Fibroblast of lung (primary cell): ENCODE data around the gene ATP2B2. TPM values are rescaled to one million over a fixed set of nuclear protein-coding genes. Genes with fewer than 3 reads are reported as not detected.

Experiments used
- DNase-seq, 2 donors: peaks; one replicate each; pipeline versions ENCODE4 v3.0.0 to v3.0.0-alpha.2; 2010; ENCODE audit warnings: low read depth in 2 of 2
- H2AFZ ChIP-seq: 2 replicates; pipeline ENCODE4 v1.5.1; 2012; ENCODE audit warnings: low read length, control low read depth, inconsistent platforms
- H3K27ac ChIP-seq: 2 replicates; pipeline ENCODE4 v1.5.1; 2011; ENCODE audit warnings: low read length, control low read depth; ENCODE audit not compliant: insufficient read depth
- H3K27me3 ChIP-seq: 2 replicates; pipeline ENCODE4 v1.5.1; 2011; ENCODE audit warnings: mild to moderate bottlenecking, low read length; ENCODE audit not compliant: control insufficient read depth, insufficient read depth
- H3K36me3 ChIP-seq: 2 replicates; pipeline ENCODE4 v1.5.1; 2011; ENCODE audit warnings: low read length; ENCODE audit not compliant: control insufficient read depth, insufficient read depth
- H3K4me1 ChIP-seq: 2 replicates; pipeline ENCODE4 v1.5.1; 2011; ENCODE audit warnings: low read length; ENCODE audit not compliant: control insufficient read depth, insufficient read depth; ENCODE audit errors: extremely low read depth
- H3K4me2 ChIP-seq: 2 replicates; pipeline ENCODE4 v1.5.1; 2011; ENCODE audit warnings: low read length, control low read depth; ENCODE audit not compliant: insufficient read depth; ENCODE audit errors: extremely low read depth
- H3K4me3 ChIP-seq, 4 experiments: fragments of 200-600 bp in 1 of 4; sonication (generic) in 1 of 4; replicated peaks in 1 of 4; 2 replicates each; pipeline ENCODE4 v1.5.1; 2011 to 2016; ENCODE audit warnings: low read length in 4 of 4, low read depth in 3 of 4, mild to moderate bottlenecking in 3 of 4, control low read depth in 2 of 4, inconsistent platforms in 1 of 4, mixed read lengths in 1 of 4; ENCODE audit not compliant: insufficient read depth in 1 of 4; ENCODE audit errors: control extremely low read depth in 1 of 4
- H3K79me2 ChIP-seq: 2 replicates; pipeline ENCODE4 v1.5.1; 2012; ENCODE audit warnings: mild to moderate bottlenecking, low read length, inconsistent platforms; ENCODE audit not compliant: control insufficient read depth, insufficient read depth
- H3K9ac ChIP-seq: 2 replicates; pipeline ENCODE4 v1.5.1; 2011; ENCODE audit warnings: mild to moderate bottlenecking, low read length, control low read depth; ENCODE audit not compliant: insufficient read depth
- H3K9me3 ChIP-seq: 2 replicates; pipeline ENCODE4 v1.5.1; 2012; ENCODE audit warnings: low read depth, low read length; ENCODE audit not compliant: control insufficient read depth, insufficient read depth
- H4K20me1 ChIP-seq: 2 replicates; pipeline ENCODE4 v1.5.1; 2011; ENCODE audit warnings: low read length; ENCODE audit not compliant: control insufficient read depth, insufficient read depth; ENCODE audit errors: extremely low read depth
- CTCF ChIP-seq, 2 donors: IDR thresholded peaks in 1 of 2; conservative IDR thresholded peaks in 1 of 2; 1 replicate in 1 of 2; 2 replicates in 1 of 2; pipeline ENCODE4 v1.5.1; 2011 to 2012; ENCODE audit warnings: low read length in 2 of 2, control low read depth in 1 of 2, inconsistent platforms in 1 of 2, low read depth in 1 of 2, mild to moderate bottlenecking in 1 of 2
- EZH2 ChIP-seq: IDR thresholded peaks from 2 replicates; pipeline ENCODE4 v1.5.1; 2012; ENCODE audit warnings: low read length, control low read depth, mild to moderate bottlenecking; ENCODE audit errors: missing control alignments
- polyA plus RNA-seq, 2 donors: library from polyadenylated mRNA; depleted of rRNA in 1 of 2; stranded (reverse) in 1 of 2; unstranded in 1 of 2; fragments of >200 nt; gene quantifications; 2 replicates each; pipeline ENCODE4 v1.2.1, GENCODE V29; 2011 to 2012; ENCODE audit warnings: missing spikeins in 1 of 2
- total RNA-seq: library from RNA; depleted of rRNA; stranded (reverse); fragments of >200 nt; gene quantifications from 2 replicates; pipeline ENCODE4 v1.2.1, GENCODE V29; 2014

The ATP2B2 gene
- total and polyA plus RNA-seq, 2 donors (not counting 1 experiment from before 2014, with no cell fraction given), result not detected

DNA sequence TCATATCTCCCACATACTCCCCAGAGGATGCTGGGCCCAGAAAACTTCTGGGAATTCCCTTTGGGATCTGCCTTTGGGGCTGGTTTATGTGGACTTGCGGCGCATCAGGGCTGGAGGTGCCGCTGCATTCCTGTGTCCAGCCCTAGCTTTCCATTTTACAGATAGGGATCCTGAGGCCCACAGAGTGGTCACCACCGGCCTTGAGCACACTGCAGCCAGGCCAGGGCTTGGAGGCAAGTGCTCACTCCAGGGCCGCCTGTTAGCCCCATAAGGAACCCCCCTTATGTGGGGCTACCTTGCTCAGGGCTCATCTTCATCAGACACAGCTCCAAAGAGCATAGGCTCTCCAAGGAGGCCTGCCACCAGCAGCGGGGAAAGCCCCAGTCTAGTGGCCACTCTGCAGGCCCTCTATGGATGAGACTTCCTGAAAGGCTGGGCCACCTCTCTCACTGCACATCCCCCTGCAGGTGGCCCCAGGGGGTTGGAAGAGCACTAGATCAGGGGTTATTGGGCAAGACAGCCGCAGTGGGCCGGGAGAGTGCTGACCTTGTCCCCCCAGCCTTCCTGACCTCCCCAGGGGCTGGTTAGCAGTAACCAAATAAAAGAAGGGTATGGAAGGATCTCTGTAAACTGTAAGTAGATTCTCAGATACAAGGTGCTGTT lies 9.2 kb upstream of the ATP2B2 start:
- no peak overlapping the region for H3K4me3 ChIP-seq
- H3K36me3 ChIP-seq, result no peaks in the 10 kb centered on the region
- no peak for DNase-seq
- no peaks in the 10 kb centered on the region for H3K9me3 ChIP-seq
- H3K27me3 ChIP-seq, result peaks cover 6% of the 10 kb centered on the region
- H3K9ac ChIP-seq, result no peak overlapping the region
- H3K4me1 ChIP-seq, result no peaks in the 10 kb centered on the region
- H4K20me1 ChIP-seq, result no peaks in the 10 kb centered on the region
- no peaks in the 10 kb centered on the region for H3K79me2 ChIP-seq
- no peak overlapping the region for H2AFZ ChIP-seq
- H3K27ac ChIP-seq, result no peak overlapping the region
- TF ChIP-seq CTCF (conservative IDR thresholded peaks at IDR 0.05 in 1 of 2, IDR thresholded peaks at IDR 0.05 in 1 of 2; ENCODE audit: low read depth in 1 of 2, low read length in 2 of 2) (no peak), EZH2 (no peak)
- H3K4me2 ChIP-seq, result no peak overlapping the region

DNA sequence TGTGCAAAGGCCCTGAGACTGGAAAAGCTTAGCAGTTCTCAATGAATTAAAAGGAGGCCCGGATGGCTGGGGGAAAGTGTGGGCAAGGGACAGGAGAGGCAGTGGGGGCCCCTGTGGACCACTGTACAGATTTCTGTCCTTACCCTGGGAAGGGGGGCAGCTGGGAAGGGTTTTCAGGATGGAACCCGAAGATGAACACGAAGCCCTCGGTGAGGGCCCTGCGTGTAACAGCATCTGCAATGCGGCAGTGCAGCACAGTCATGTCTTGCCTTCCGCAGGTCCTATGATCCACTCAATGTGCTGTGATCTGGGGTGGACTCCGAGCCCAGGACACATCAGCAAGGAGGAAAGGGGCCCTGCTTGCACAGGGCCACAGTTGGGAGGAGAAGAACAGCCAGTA lies 7.9 kb upstream of the ATP2B2 start:
- H3K27ac ChIP-seq, result no peak overlapping the region
- H3K36me3 ChIP-seq, result no peaks in the 10 kb centered on the region
- no peak for DNase-seq
- H2AFZ ChIP-seq, result no peak overlapping the region
- no peaks in the 10 kb centered on the region for H4K20me1 ChIP-seq
- H3K4me1 ChIP-seq, result no peaks in the 10 kb centered on the region
- TF ChIP-seq EZH2, result no peak
- no peak for TF ChIP-seq CTCF (conservative IDR thresholded peaks at IDR 0.05 in 1 of 2, IDR thresholded peaks at IDR 0.05 in 1 of 2; ENCODE audit: low read depth in 1 of 2, low read length in 2 of 2)
- no peak overlapping the region for H3K4me3 ChIP-seq
- H3K9me3 ChIP-seq, result no peaks in the 10 kb centered on the region
- H3K79me2 ChIP-seq, result no peaks in the 10 kb centered on the region
- no peak overlapping the region for H3K9ac ChIP-seq
- H3K27me3 ChIP-seq, result peaks cover 6% of the 10 kb centered on the region
- no peak overlapping the region for H3K4me2 ChIP-seq

- DNase-seq, result no peak
- H3K27me3 ChIP-seq, result peaks cover 6% of the 10 kb centered on the region
- H3K9ac ChIP-seq, result no peak overlapping the region
- no peaks in the 10 kb centered on the region for H4K20me1 ChIP-seq
- H3K27ac ChIP-seq, result no peak overlapping the region
- H3K4me1 ChIP-seq, result no peaks in the 10 kb centered on the region
- H3K79me2 ChIP-seq, result no peaks in the 10 kb centered on the region
- H2AFZ ChIP-seq, result no peak overlapping the region
- H3K36me3 ChIP-seq, result no peaks in the 10 kb centered on the region
- no peak overlapping the region for H3K4me2 ChIP-seq
- TF ChIP-seq EZH2 (no peak), CTCF (conservative IDR thresholded peaks at IDR 0.05 in 1 of 2, IDR thresholded peaks at IDR 0.05 in 1 of 2; ENCODE audit: low read depth in 1 of 2, low read length in 2 of 2) (no peak)
- no peaks in the 10 kb centered on the region for H3K9me3 ChIP-seq
- no peak overlapping the region for H3K4me3 ChIP-seq
Measured at GRCh38 chr3:10512687-10513086, 7.3 kb upstream of the ATP2B2 start.
